Measurements from ENCODE around the gene MYCN. TPM values are rescaled to one million over a fixed set of nuclear protein-coding genes. Genes with fewer than 3 reads are reported as not detected.
"Not testable (repeated sequence)": the region's sequence is repeated elsewhere in the genome, so short reads cannot be mapped to it uniquely, and the experiment has no call there.

The MYCN gene
- polyA plus RNA-seq, 1 donor, result 6.3 TPM

- DNase-seq, result no peak
Measured at GRCh38 chr2:15945909-15946705, 5.8 kb downstream of the MYCN start.

- no peak for DNase-seq
Measured at GRCh38 chr2:15946983-15947382, 6.6 kb downstream of the MYCN start.

GRCh38 chr2:15947431-15947830 lies 7.1 kb downstream of the MYCN start:
- DNase-seq, result no peak

GRCh38 chr2:15948704-15948957 lies 8.3 kb downstream of the MYCN start:
- no peak for DNase-seq

GRCh38 chr2:15949126-15949525 lies 8.8 kb downstream of the MYCN start:
- no peak for DNase-seq

- DNase-seq, result no peak
Measured at GRCh38 chr2:15949551-15949950, 9.2 kb downstream of the MYCN start.

GRCh38 chr2:15950088-15950952 lies 10.0 kb downstream of the MYCN start:
- no peak for DNase-seq

- not testable (repeated sequence) for DNase-seq
Measured at GRCh38 chr2:15951936-15952335, 11.6 kb downstream of the MYCN start.

GRCh38 chr2:15952451-15953146 lies 12.2 kb downstream of the MYCN start:
- no peak for DNase-seq

GRCh38 chr2:15953147-15953630 lies 12.8 kb downstream of the MYCN start:
- no peak for DNase-seq

- no peak for DNase-seq
Measured at GRCh38 chr2:15953891-15954680, 13.7 kb downstream of the MYCN start.

GRCh38 chr2:15954761-15955160 lies 14.4 kb downstream of the MYCN start:
- no peak for DNase-seq

GRCh38 chr2:15955232-15955988 lies 15.1 kb downstream of the MYCN start:
- DNase-seq, result no peak

- no peak for DNase-seq
Measured at GRCh38 chr2:15956230-15956629, 15.9 kb downstream of the MYCN start.

GRCh38 chr2:15956751-15957736 lies 16.7 kb downstream of the MYCN start:
- no peak for DNase-seq

GRCh38 chr2:15957881-15958713 lies 17.7 kb downstream of the MYCN start:
- no peak for DNase-seq

- no peak for DNase-seq
Measured at GRCh38 chr2:15959331-15960153, 19.2 kb downstream of the MYCN start.

- DNase-seq, result not testable (repeated sequence)
Measured at GRCh38 chr2:15960154-15960520, 19.8 kb downstream of the MYCN start.

All from hindlimb muscle (tissue), 1 donor.